Activated CD4-positive, alpha-beta memory T cell treated with anti-CD3 and anti-CD28 coated beads for 36 hours (primary cell): ENCODE results near the gene TRAPPC4. TPM values are rescaled to one million over a fixed set of nuclear protein-coding genes. Genes with fewer than 3 reads are reported as not detected.
"Not testable (repeated sequence)": the region's sequence is repeated elsewhere in the genome, so short reads cannot be mapped to it uniquely, and the experiment has no call there.

ENCODE experiments used
- CTCF ChIA-PET: fragments of 350-600 bp; sonication (Branson Sonifier 250); formaldehyde crosslinking; loops from one replicate; lab custom pipeline; 2021; ENCODE audit warnings: antibody characterized with exemption, inconsistent platforms; lab: Charles Lee
- POLR2A ChIA-PET: fragments of 350-600 bp; sonication (Branson Sonifier 250); formaldehyde crosslinking; loops from one replicate; lab custom pipeline; 2021; ENCODE audit warnings: antibody characterized with exemption; lab: Charles Lee
- DNase-seq: peaks from one replicate; pipeline ENCODE4 v3.0.0-alpha.2; 2020
- H3K27ac Mint-ChIP-seq: one replicate; pipeline ENCODE4 v1.8.0; 2021; ENCODE audit warnings: mixed read lengths
- H3K27me3 Mint-ChIP-seq: one replicate; pipeline ENCODE4 v1.8.0; 2021; ENCODE audit warnings: mixed read lengths
- H3K36me3 Mint-ChIP-seq: one replicate; pipeline ENCODE4 v1.8.0; 2021; ENCODE audit warnings: mixed read lengths
- H3K4me1 Mint-ChIP-seq: one replicate; pipeline ENCODE4 v1.8.0; 2021; ENCODE audit warnings: low read depth, mixed read lengths
- H3K4me3 Mint-ChIP-seq: one replicate; pipeline ENCODE4 v1.8.0; 2021; ENCODE audit warnings: mild to moderate bottlenecking, mixed read lengths
- H3K9me3 Mint-ChIP-seq: one replicate; pipeline ENCODE4 v1.8.0; 2021; ENCODE audit warnings: mixed read lengths
- intact Hi-C: fragments of 100-400 bp; cut with micrococcal nuclease; formaldehyde crosslinking; loops from one replicate; pipeline ENCODE4 v1.15.1; 2023
- total RNA-seq, 2 experiments: library from RNA; stranded (reverse); gene quantifications; one replicate each; pipeline ENCODE4 v1.2.3, GENCODE V29; 2021

TRAPPC4 gene
- total RNA-seq, 2 experiments from 2014 or later, result 86.4 to 87.8 TPM

DNA sequence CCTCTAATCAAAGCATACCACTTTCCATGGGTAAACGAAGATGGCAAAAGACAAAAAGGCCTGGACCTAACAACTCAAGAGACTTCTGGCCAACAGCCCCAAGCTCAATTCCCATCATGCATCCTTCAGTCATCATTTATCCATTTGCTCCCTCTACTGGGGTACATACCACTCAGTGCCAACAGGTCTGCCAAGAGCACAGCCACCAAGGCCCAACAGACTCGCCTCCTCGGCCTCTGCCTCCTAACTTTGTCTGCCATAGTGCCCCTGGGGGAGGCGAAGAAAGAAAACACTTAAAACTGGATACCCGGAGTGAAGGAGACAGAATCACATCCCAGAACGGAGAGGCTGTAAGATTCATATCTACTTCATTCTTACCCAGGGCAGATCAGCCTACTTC, 37.3 kb downstream of the TRAPPC4 start:
- H3K4me3 Mint-ChIP-seq, result peak overlapping the region; percentile 96
- ChIA-PET POLR2A (interaction anchor here (0.7 to 4.7 kb wide), 10 partner anchors 8 to 265 kb away, joined by 3 to 35 read pairs (median 6); partner anchors contain the start of genes C2CD2L, DPAGT1, HINFP and HMBS), CTCF (interaction anchor here (0.7 to 2.0 kb wide), 12 partner anchors 9 to 150 kb away, joined by 3 to 12 read pairs (median 5); partner anchors contain the start of genes CBL, HINFP, HMBS and RPS25)
- peak overlapping the region; percentile 55 for H3K27ac Mint-ChIP-seq
- intact Hi-C loops, result loop anchor here (2.0 kb wide), 1 partner anchor 141 kb away; no protein-coding TSS in a partner anchor
- peaks cover 43% of the 10 kb centered on the region for H3K36me3 Mint-ChIP-seq
- peak; percentile 26 for DNase-seq
- H3K27me3 Mint-ChIP-seq, result no peaks in the 10 kb centered on the region
- H3K4me1 Mint-ChIP-seq, result peaks cover 49% of the 10 kb centered on the region
- no peaks in the 10 kb centered on the region for H3K9me3 Mint-ChIP-seq

DNA sequence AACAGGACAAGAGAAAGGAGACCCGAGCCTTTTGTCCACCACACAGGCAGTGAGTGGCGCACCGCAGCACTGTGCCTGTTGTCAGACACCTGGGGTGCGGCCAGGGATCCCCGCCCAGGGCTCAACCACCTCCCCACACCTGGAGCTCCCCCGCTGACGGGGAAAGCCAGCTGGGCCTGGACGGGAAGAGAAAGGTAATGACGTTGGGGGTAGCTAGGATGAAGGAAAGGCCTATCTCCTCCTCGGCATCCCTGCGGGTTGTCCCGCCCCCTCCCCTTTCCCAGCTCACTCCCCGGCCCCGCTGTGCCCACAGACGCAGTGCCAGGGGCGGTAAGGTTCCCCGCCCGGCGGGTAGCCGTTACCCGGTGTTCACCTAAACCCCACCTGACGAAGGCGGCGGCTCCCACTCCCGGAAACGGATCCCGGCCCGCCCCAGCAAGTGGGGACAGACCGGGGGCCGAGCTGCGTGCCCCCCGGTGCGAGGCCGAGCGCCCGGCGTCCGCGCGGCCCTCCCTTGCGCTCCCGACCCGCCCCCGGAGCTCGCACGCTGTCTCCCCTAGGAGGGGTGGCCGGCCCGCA, 37.9 kb downstream of the TRAPPC4 start:
- Mint-ChIP-seq H3K36me3 (peaks cover 38% of the 10 kb centered on the region), H3K4me3 (peak overlapping the region; percentile 96), H3K27ac (peak overlapping the region; percentile 94), H3K9me3 (no peaks in the 10 kb centered on the region), H3K27me3 (no peaks in the 10 kb centered on the region), H3K4me1 (peaks cover 44% of the 10 kb centered on the region)
- ChIA-PET POLR2A (interaction anchor here (0.5 to 4.7 kb wide), 12 partner anchors 9 to 265 kb away, joined by 3 to 35 read pairs (median 4); partner anchors contain the start of genes C2CD2L, DPAGT1, HINFP and HMBS), CTCF (interaction anchor here (0.6 to 2.0 kb wide), 10 partner anchors 9 to 150 kb away, joined by 3 to 12 read pairs (median 5); partner anchors contain the start of genes CBL, HMBS and VPS11)
- DNase-seq, result peak; percentile 56
- intact Hi-C loops, result loop anchor here (2.0 kb wide), 1 partner anchor 140 kb away; no protein-coding TSS in a partner anchor

DNA sequence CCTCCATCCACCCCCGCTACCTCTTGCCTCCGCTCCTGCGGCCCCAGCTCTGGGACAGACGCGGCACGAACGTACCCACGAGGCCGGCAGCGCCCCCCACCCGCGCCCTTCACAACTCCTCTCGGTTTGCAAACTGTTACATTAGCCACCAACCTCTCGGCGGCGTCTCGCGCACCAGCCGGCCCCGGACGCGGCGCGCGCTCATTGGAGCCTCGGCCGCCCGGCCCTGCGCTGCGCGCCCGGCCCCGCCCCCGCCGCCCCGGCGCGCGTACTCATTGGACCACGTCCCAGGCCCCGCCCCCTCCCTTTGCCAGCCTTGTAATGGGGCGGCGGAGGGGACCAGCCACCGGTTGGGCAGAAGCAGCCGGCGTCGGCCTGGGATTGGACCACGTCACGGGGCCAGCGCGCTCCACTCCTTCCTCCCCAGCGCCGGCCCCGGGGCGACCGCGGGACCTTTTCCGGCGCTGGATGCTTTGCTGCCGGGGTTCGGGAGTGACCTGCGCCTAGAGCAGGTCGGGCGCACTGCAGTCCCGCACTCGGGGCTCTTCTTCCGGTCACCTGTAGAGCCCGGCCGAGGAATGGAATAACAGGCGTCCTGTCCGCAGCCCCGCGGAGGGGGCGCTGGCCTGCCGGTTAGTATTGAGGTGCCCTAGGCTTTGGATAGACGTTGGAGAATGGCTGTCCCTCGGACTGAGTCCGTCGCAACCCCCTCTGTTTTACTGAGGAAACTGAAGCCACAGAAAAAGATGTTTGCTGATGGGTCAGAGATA, 38.6 kb downstream of the TRAPPC4 start, which contains the start of gene HYOU1:
HYOU1 (minus strand) TSS at position 206 of the 770 bp plus-strand sequence. CDS start 1,045 bp downstream, outside the sequence.
- Mint-ChIP-seq H3K4me3 (peak within 1 kb of the TSS; percentile 96), H3K27me3 (no peaks in the 10 kb centered on the region), H3K4me1 (peaks cover 38% of the 10 kb centered on the region), H3K27ac (peak within 1 kb of the TSS; percentile 94), H3K36me3 (peaks cover 33% of the 10 kb centered on the region), H3K9me3 (no peaks in the 10 kb centered on the region)
- intact Hi-C loops, result loop anchor here (1.0 to 2.0 kb wide), 5 partner anchors 10 to 140 kb away; partner anchors contain the start of genes C2CD2L, RPS25, TRAPPC4 and VPS11
- ChIA-PET POLR2A (interaction anchor here (0.5 to 4.7 kb wide), 10 partner anchors 9 to 50 kb away, joined by 3 to 35 read pairs (median 6); partner anchors contain the start of genes C2CD2L, DPAGT1, HMBS and VPS11), CTCF (interaction anchor here (0.7 to 2.0 kb wide), 10 partner anchors 10 to 283 kb away, joined by 3 to 12 read pairs (median 4); partner anchors contain the start of genes CBL and VPS11)
- peak; percentile 99 for DNase-seq

DNA sequence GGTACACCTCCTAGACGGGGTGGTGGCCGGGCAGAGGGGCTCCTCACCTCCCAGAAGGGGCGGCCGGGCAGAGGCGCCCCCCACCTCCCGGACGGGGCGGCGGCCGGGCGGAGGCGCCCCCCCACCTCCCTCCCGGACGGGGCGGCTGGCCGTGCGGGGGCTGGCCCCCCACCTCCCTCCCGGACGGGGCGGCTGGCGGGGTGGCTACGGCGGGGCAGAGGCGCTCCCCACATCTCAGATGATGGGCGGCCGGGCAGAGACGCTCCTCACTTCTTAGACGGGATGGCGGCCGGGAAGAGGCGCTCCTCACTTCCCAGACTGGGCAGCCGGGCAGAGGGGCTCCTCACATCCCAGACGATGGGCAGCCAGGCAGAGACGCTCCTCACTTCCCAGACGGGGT, 40.6 kb downstream of the TRAPPC4 start:
- H3K27ac Mint-ChIP-seq, H3K27me3 Mint-ChIP-seq, intact Hi-C loops, POLR2A ChIA-PET, DNase-seq, H3K9me3 Mint-ChIP-seq, CTCF ChIA-PET, H3K4me3 Mint-ChIP-seq: not testable (repeated sequence)
- Mint-ChIP-seq H3K36me3 (peaks cover 15% of the 10 kb centered on the region), H3K4me1 (peaks cover 33% of the 10 kb centered on the region)

DNA sequence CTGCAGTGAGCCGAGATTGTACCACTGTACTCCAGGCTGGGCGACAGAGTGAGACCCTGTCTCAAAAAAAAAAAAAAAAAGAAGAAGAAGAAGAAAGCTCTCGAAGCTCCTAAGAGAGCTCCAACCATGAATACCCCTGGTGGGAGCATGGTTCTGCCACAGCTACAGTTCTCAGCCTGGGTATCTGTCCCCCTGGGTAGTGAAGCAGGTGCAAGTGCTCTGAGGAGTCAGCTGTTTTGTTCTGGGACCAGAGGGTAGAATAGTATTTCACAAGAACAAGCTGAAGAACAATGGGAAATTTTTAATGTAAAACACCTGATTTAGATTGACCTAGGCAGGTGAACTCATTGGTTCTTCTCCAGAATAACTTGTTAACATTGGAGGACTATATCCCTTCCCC, 42.7 kb downstream of the TRAPPC4 start:
- Mint-ChIP-seq H3K36me3 (peaks cover 5% of the 10 kb centered on the region), H3K4me1 (peaks cover 32% of the 10 kb centered on the region), H3K27ac (no peak overlapping the region), H3K27me3 (no peaks in the 10 kb centered on the region), H3K9me3 (no peaks in the 10 kb centered on the region), H3K4me3 (no peak overlapping the region)
- ChIA-PET CTCF (no interaction called here), POLR2A (no interaction called here)
- DNase-seq, result no peak
- intact Hi-C loops, result no loop called here

DNA sequence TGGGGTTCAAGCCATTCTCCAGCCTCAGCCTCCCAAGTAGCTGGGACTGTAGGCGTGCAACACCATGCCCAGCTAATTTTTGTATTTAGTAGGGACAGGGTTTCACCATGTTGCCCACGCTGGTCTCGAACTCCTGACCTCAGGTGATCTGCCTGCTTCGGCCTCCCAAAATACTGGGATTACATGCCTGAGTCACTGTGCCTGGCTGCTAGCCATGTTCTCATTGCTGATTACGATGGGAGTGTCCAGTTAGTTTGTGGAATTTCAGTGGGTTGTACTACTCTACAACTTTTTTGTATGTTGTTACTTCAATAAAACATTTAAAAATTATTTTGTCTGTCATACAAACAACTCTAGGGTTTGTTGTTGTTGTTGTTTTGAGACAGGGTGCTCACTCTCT, 44.2 kb downstream of the TRAPPC4 start:
- no peaks in the 10 kb centered on the region for H3K27me3 Mint-ChIP-seq
- no peak overlapping the region for H3K4me3 Mint-ChIP-seq
- H3K4me1 Mint-ChIP-seq, result peaks cover 36% of the 10 kb centered on the region
- peaks cover 4% of the 10 kb centered on the region for H3K36me3 Mint-ChIP-seq
- H3K9me3 Mint-ChIP-seq, result no peaks in the 10 kb centered on the region
- DNase-seq, result no peak
- ChIA-PET CTCF (no interaction called here), POLR2A (interaction anchor here (1.5 kb wide), 1 partner anchor 32 kb away, joined by 5 read pairs; a partner anchor contains a TSS)
- no peak overlapping the region for H3K27ac Mint-ChIP-seq
- intact Hi-C loops, result no loop called here

DNA sequence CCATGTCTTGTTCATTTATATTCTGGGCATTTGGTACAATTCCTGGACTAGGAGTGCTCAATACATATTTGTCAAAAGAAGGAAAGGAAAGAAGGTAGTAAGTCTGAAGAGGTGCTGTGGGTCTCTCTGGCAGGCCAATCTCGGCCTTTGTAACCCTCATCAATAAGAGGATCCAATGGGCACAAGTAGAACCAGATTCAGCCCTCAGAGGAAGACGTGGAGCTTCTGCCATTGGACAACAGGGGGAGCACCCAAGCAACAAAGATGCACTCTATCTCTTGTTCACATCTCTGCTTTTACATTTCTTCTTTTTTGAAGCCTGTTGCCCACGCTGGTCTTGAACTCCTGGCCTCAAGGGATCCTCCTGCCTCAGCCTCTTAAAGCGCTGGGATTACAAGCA, 46.8 kb downstream of the TRAPPC4 start:
- Mint-ChIP-seq H3K36me3 (peaks cover 10% of the 10 kb centered on the region), H3K27me3 (no peaks in the 10 kb centered on the region), H3K9me3 (no peaks in the 10 kb centered on the region), H3K4me3 (no peak overlapping the region), H3K4me1 (peaks cover 38% of the 10 kb centered on the region), H3K27ac (no peak overlapping the region)
- CTCF ChIA-PET, result interaction anchor here (0.6 to 1.3 kb wide), 5 partner anchors 9 to 131 kb away, joined by 3 to 6 read pairs (median 4); no protein-coding TSS in a partner anchor
- intact Hi-C loops, result loop anchor here (1.0 to 5.0 kb wide), 2 partner anchors 131 to 272 kb away; no protein-coding TSS in a partner anchor
- peak; percentile 66 for DNase-seq
- POLR2A ChIA-PET, result interaction anchor here (0.8 kb wide), 1 partner anchor 41 kb away, joined by 3 read pairs; no protein-coding TSS in a partner anchor

DNA sequence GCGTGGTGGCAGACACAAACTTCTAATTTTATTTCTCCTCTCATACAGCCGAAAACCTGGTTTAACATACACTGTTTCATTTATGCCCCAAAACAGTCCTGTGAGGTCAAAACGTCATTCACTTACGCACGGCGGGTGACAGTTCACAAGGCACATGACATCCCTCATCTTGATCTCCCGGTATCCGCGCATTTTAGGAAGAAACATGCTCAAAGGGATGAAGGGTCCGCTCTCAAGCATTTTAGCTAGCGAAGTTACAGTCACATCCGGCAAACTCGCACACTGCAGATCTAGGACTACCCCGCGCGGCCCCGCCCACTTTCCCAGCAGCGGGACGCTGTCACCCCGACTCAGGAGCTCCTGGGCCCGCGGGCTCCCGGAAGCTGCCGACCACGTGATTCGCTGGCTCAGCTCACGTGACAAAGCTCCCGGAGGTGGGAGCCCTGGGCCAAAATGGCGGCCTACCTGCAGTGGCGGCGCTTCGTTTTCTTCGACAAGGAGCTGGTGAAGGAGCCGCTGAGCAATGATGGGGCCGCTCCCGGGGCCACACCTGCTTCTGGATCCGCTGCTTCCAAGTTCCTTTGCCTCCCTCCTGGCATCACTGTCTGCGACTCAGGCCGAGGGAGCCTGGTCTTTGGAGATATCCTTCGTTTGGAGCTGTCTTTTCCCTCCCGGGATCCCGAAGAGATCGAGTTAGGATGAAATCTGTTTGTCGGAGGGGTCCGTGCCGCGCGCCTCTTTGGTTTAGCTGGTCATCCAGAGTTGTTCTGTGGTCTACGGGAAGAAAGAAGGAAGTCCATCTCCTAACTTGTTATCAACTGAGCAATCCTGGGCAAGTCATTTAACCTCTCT, 49.0 kb downstream of the TRAPPC4 start, which contains the start of gene VPS11:
VPS11 (plus strand) TSS at position 448 of the 852 bp plus-strand sequence; CDS start at position 454, 6 bp downstream.
- H3K4me3 Mint-ChIP-seq, result peak within 1 kb of the TSS; percentile 96

More for the DNA sequence above, 49.0 kb downstream of the TRAPPC4 start, which contains the start of gene VPS11:
- H3K36me3 Mint-ChIP-seq, result peaks cover 11% of the 10 kb centered on the region
- peak; percentile 99 for DNase-seq
- ChIA-PET CTCF (interaction anchor here (0.6 to 2.3 kb wide), 17 partner anchors 9 to 255 kb away, joined by 3 to 12 read pairs (median 5); partner anchors contain the start of genes HMBS, HYOU1 and SLC37A4), POLR2A (interaction anchor here (0.6 to 2.7 kb wide), 18 partner anchors 8 to 138 kb away, joined by 3 to 35 read pairs (median 5); partner anchors contain the start of genes C2CD2L, CBL, CENATAC and DPAGT1)
- H3K4me1 Mint-ChIP-seq, result peaks cover 38% of the 10 kb centered on the region
- intact Hi-C loops, result loop anchor here (1.0 to 5.0 kb wide), 5 partner anchors 10 to 270 kb away; partner anchors contain the start of genes C2CD2L and HYOU1
- H3K27me3 Mint-ChIP-seq, result no peaks in the 10 kb centered on the region
- peak within 1 kb of the TSS; percentile 97 for H3K27ac Mint-ChIP-seq
- no peaks in the 10 kb centered on the region for H3K9me3 Mint-ChIP-seq
